KMS-11 (cell line): Measurements from ENCODE around the gene TMEM19.
A peak's percentile ranks its signal among the peaks of the same experiment; 100 is the strongest.

Source experiments
- H2AFZ ChIP-seq: fragments of 200-600 bp; sonication (generic); 2 replicates; pipeline ENCODE4 v1.6.1; 2016; ENCODE audit warnings: antibody characterized with exemption, mixed run types, low read depth
- H3K27ac ChIP-seq: fragments of 200-600 bp; sonication (generic); 2 replicates; pipeline ENCODE4 v1.6.1; 2016; ENCODE audit warnings: mild to moderate bottlenecking, mixed run types
- H3K27me3 ChIP-seq: fragments of 200-600 bp; sonication (generic); 2 replicates; pipeline ENCODE4 v1.6.1; 2017; ENCODE audit warnings: mild to moderate bottlenecking, low read depth, mixed run types, moderate library complexity; ENCODE audit not compliant: insufficient read depth
- H3K36me3 ChIP-seq: fragments of 200-600 bp; sonication (generic); 2 replicates; pipeline ENCODE4 v1.6.1; 2017; ENCODE audit warnings: mild to moderate bottlenecking, mixed run types; ENCODE audit not compliant: insufficient read depth
- H3K4me1 ChIP-seq: fragments of 200-600 bp; sonication (generic); 2 replicates; pipeline ENCODE4 v1.6.1; 2016; ENCODE audit warnings: mild to moderate bottlenecking, low read depth, mixed run types; ENCODE audit not compliant: poor library complexity, severe bottlenecking
- H3K4me2 ChIP-seq: fragments of 200-600 bp; sonication (generic); 2 replicates; pipeline ENCODE4 v1.7.0; 2016; ENCODE audit warnings: mild to moderate bottlenecking, mixed run types
- H3K4me3 ChIP-seq: fragments of 200-600 bp; sonication (generic); IDR thresholded peaks from 2 replicates; pipeline ENCODE4 v1.6.1; 2017; ENCODE audit warnings: low read depth, low read length, mixed read lengths; ENCODE audit not compliant: insufficient read depth
- H3K79me2 ChIP-seq: fragments of 200-600 bp; sonication (generic); 2 replicates; pipeline ENCODE4 v1.6.1; 2016; ENCODE audit warnings: low read depth, mixed run types; ENCODE audit not compliant: insufficient read depth
- H3K9ac ChIP-seq: fragments of 200-600 bp; sonication (generic); 2 replicates; pipeline ENCODE4 v1.6.1; 2016; ENCODE audit warnings: mild to moderate bottlenecking, mixed run types
- H4K20me1 ChIP-seq: fragments of 200-600 bp; sonication (generic); 2 replicates; pipeline ENCODE4 v1.6.1; 2016; ENCODE audit warnings: mild to moderate bottlenecking, mixed run types; ENCODE audit not compliant: insufficient read depth
- TF ChIP-seq, protein P1 (sequence below): fragments of 200-600 bp; sonication (generic); conservative IDR thresholded peaks from 2 replicates; pipeline ENCODE4 v1.6.1; 2017; ENCODE audit warnings: low read depth, mild to moderate bottlenecking, antibody characterized with exemption, low read length, moderate library complexity, mixed read lengths

TMEM19 gene

DNA sequence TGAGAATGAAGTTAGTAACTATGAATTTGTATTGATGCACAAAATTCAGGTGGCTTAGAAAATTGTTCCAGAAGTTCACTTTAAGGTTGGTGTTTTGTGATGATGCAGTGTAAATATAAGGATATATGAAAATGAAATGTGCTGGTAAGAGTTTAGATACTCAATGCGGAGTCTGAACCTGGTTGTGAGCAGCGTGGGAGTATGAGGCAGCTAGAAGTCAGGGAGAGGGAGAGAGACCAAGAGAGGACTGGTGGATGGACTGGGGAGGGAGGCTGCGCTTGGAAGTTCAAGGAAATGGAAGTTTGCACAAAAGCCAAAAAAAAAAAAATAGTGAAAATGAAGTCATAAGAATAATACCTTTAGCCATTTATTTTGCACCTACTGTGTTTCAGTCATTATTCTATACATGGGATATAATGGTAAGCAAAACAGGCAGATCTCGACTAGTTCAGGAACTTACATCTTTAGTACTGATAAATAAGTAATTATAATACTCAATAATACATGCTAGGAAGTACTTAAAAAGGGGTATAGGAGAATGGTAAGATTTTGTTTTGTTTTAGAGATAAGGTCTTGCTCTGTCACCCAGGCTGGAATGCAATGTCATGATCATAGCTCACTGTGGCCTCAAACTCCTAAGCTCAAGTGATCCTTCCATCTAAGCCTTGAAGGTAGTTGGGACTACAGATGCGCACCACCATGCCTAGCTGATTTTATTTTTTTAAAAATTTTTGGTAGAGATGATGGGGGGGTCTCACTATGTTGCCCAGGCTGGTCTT is 58.8 kb downstream of the TMEM19 start:
- no peak overlapping the region for H3K9ac ChIP-seq
- no peaks in the 10 kb centered on the region for H3K27me3 ChIP-seq
- no peaks in the 10 kb centered on the region for H3K36me3 ChIP-seq
- H3K27ac ChIP-seq, result no peak overlapping the region
- H3K4me3 ChIP-seq, result no peak overlapping the region
- H3K4me2 ChIP-seq, result no peak overlapping the region
- no peaks in the 10 kb centered on the region for H4K20me1 ChIP-seq
- TF ChIP-seq, protein P1, sequence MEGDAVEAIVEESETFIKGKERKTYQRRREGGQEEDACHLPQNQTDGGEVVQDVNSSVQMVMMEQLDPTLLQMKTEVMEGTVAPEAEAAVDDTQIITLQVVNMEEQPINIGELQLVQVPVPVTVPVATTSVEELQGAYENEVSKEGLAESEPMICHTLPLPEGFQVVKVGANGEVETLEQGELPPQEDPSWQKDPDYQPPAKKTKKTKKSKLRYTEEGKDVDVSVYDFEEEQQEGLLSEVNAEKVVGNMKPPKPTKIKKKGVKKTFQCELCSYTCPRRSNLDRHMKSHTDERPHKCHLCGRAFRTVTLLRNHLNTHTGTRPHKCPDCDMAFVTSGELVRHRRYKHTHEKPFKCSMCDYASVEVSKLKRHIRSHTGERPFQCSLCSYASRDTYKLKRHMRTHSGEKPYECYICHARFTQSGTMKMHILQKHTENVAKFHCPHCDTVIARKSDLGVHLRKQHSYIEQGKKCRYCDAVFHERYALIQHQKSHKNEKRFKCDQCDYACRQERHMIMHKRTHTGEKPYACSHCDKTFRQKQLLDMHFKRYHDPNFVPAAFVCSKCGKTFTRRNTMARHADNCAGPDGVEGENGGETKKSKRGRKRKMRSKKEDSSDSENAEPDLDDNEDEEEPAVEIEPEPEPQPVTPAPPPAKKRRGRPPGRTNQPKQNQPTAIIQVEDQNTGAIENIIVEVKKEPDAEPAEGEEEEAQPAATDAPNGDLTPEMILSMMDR, result no peak
- no peaks in the 10 kb centered on the region for H3K4me1 ChIP-seq
- H3K79me2 ChIP-seq, result no peaks in the 10 kb centered on the region
- H2AFZ ChIP-seq, result no peak overlapping the region

GRCh38 chr12:71746974-71747611 is 61.2 kb downstream of the TMEM19 start:
- no peaks in the 10 kb centered on the region for H3K4me1 ChIP-seq
- H3K36me3 ChIP-seq, result no peaks in the 10 kb centered on the region
- H4K20me1 ChIP-seq, result no peaks in the 10 kb centered on the region
- H3K79me2 ChIP-seq, result no peaks in the 10 kb centered on the region
- H3K4me2 ChIP-seq, result no peak overlapping the region
- H3K9ac ChIP-seq, result no peak overlapping the region
- no peaks in the 10 kb centered on the region for H3K27me3 ChIP-seq
- H3K27ac ChIP-seq, result no peak overlapping the region
- H2AFZ ChIP-seq, result peak overlapping the region; percentile 1; the same call in 1 of the 2 replicates
- H3K4me3 ChIP-seq, result no peak overlapping the region
- TF ChIP-seq, protein P1, result peak; percentile 94

DNA sequence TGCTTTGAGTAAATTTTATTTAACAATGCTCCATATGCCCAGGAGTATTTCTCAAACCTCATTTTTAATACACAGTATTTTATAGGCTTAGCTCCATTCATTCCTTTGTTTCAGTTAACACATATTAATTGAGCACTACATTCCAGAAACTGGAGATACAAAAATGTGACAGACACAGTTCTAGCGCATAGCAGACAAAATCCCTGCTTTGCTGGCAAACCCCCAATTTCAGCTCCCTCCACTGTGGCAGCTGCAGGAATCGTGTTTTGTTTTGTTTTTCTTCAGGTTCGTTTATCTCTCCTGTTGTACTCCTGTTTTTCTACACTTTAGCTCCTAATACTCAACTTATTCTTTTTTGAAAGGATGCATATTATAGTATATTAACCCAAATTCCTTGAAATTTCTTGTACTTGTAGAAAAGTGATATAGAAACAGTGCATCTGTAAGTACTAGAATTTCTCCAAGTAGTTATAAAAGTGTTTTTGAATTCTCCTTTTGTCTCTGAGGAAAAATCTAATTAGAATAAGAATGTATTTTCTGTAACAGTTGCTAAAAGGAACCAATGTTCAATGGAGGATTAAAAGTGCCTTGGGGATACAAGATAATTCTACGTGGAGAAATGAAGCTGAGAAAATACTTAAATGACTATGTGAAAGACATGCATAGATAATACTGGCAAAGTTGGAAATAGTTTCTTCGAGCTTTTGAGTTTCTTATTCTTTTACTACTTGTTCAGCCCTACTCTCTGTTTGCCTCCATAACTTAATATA is 62.4 kb downstream of the TMEM19 start:
- H3K36me3 ChIP-seq, result no peaks in the 10 kb centered on the region
- H4K20me1 ChIP-seq, result no peaks in the 10 kb centered on the region
- no peak overlapping the region for H3K4me3 ChIP-seq

GRCh38 chr12:71749666-71750065 is 63.8 kb downstream of the TMEM19 start:
- TF ChIP-seq, protein P1, result no peak
- H2AFZ ChIP-seq, result no peak overlapping the region
- no peak overlapping the region for H3K4me3 ChIP-seq
- no peak overlapping the region for H3K27ac ChIP-seq
- H3K27me3 ChIP-seq, result no peaks in the 10 kb centered on the region
- H3K9ac ChIP-seq, result no peak overlapping the region
- H3K4me2 ChIP-seq, result no peak overlapping the region
- H3K36me3 ChIP-seq, result no peaks in the 10 kb centered on the region
- no peaks in the 10 kb centered on the region for H4K20me1 ChIP-seq
- H3K4me1 ChIP-seq, result peaks cover 8% of the 10 kb centered on the region
- no peaks in the 10 kb centered on the region for H3K79me2 ChIP-seq

More for the DNA sequence above, 62.4 kb downstream of the TMEM19 start:
- Histone ChIP-seq H3K4me1 (no peaks in the 10 kb centered on the region), H3K27ac (no peak overlapping the region), H2AFZ (no peak overlapping the region), H3K9ac (no peak overlapping the region), H3K79me2 (no peaks in the 10 kb centered on the region), H3K4me2 (no peak overlapping the region), H3K27me3 (no peaks in the 10 kb centered on the region)
- TF ChIP-seq, protein P1, result no peak
